ENCODE results near the gene KIF11. TPM values are rescaled to one million over a fixed set of nuclear protein-coding genes. Genes with fewer than 3 reads are reported as not detected.

KIF11 gene
- total RNA-seq, 2 donors from 2014 or later, result 36.5 to 55.7 TPM

GRCh38 chr10:92656266-92656961 is 63.5 kb downstream of the KIF11 start:
- peaks cover 41% of the 10 kb centered on the region for H3K36me3 ChIP-seq (ENCODE audit: control insufficient read depth, insufficient read depth, low read length)
- H3K27me3 ChIP-seq (ENCODE audit: control insufficient read depth, insufficient read depth, low read length, poor library complexity, severe bottlenecking), result no peaks in the 10 kb centered on the region
- no peak overlapping the region for H3K4me3 Mint-ChIP-seq
- no peaks in the 10 kb centered on the region for H3K4me1 Mint-ChIP-seq
- no peak for DNase-seq
- TF ChIP-seq CTCF (conservative IDR thresholded peaks at IDR 0.05), result no peak
- H3K9ac ChIP-seq (ENCODE audit: extremely low read depth, low read length, poor library complexity, severe bottlenecking), result no peak overlapping the region
- H3K36me3 Mint-ChIP-seq (ENCODE audit: low read depth), result peaks cover 22% of the 10 kb centered on the region
- H3K27ac ChIP-seq (ENCODE audit: low read depth, low read length), result no peak overlapping the region
- no peaks in the 10 kb centered on the region for H3K27me3 Mint-ChIP-seq (ENCODE audit: insufficient read depth)
- H3K9me3 Mint-ChIP-seq, result no peaks in the 10 kb centered on the region
- no peak overlapping the region for H3K27ac Mint-ChIP-seq
- H3K4me3 ChIP-seq (ENCODE audit: low read length), result no peak overlapping the region
- WGBS, 2 experiments (ENCODE audit: insufficient coverage in 1 of 2, insufficient read length in 1 of 2), result 96 to 97% methylated on average over 7 of the region's 7 CpGs
- no peaks in the 10 kb centered on the region for H3K4me1 ChIP-seq (ENCODE audit: control insufficient read depth, insufficient read depth, low read length)
- H3K9me3 ChIP-seq (ENCODE audit: control insufficient read depth, low read length), result peaks cover 4% of the 10 kb centered on the region

- H3K27ac Mint-ChIP-seq, result no peak overlapping the region
- DNase-seq, result no peak
- no peak overlapping the region for H3K4me3 ChIP-seq (ENCODE audit: low read length)
- no peak for TF ChIP-seq CTCF (conservative IDR thresholded peaks at IDR 0.05)
- H3K27me3 ChIP-seq (ENCODE audit: control insufficient read depth, insufficient read depth, low read length, poor library complexity, severe bottlenecking), result no peaks in the 10 kb centered on the region
- peaks cover 18% of the 10 kb centered on the region for H3K36me3 Mint-ChIP-seq (ENCODE audit: low read depth)
- no peaks in the 10 kb centered on the region for H3K27me3 Mint-ChIP-seq (ENCODE audit: insufficient read depth)
- H3K4me1 Mint-ChIP-seq, result no peaks in the 10 kb centered on the region
- peaks cover 5% of the 10 kb centered on the region for H3K9me3 ChIP-seq (ENCODE audit: control insufficient read depth, low read length)
- peaks cover 35% of the 10 kb centered on the region for H3K36me3 ChIP-seq (ENCODE audit: control insufficient read depth, insufficient read depth, low read length)
- H3K9ac ChIP-seq (ENCODE audit: extremely low read depth, low read length, poor library complexity, severe bottlenecking), result no peak overlapping the region
- no peak overlapping the region for H3K27ac ChIP-seq (ENCODE audit: low read depth, low read length)
- peaks cover 3% of the 10 kb centered on the region for H3K9me3 Mint-ChIP-seq
- no peak overlapping the region for H3K4me3 Mint-ChIP-seq
- H3K4me1 ChIP-seq (ENCODE audit: control insufficient read depth, insufficient read depth, low read length), result no peaks in the 10 kb centered on the region
- WGBS, 2 experiments (ENCODE audit: insufficient coverage in 1 of 2, insufficient read length in 1 of 2), result 96 to 100% methylated on average over 3 to 4 of the region's 5 CpGs
These were observed 64.1 kb downstream of the KIF11 start for GRCh38 chr10:92657024-92657423.

GRCh38 chr10:92662848-92663247 is 69.9 kb downstream of the KIF11 start:
- no peaks in the 10 kb centered on the region for H3K27me3 ChIP-seq (ENCODE audit: control insufficient read depth, insufficient read depth, low read length, poor library complexity, severe bottlenecking)
- H3K36me3 ChIP-seq (ENCODE audit: control insufficient read depth, insufficient read depth, low read length), result no peaks in the 10 kb centered on the region
- H3K9me3 Mint-ChIP-seq, result peaks cover 28% of the 10 kb centered on the region
- no peak for DNase-seq
- H3K27ac ChIP-seq (ENCODE audit: low read depth, low read length), result no peak overlapping the region
- TF ChIP-seq CTCF (conservative IDR thresholded peaks at IDR 0.05), result no peak
- no peaks in the 10 kb centered on the region for H3K36me3 Mint-ChIP-seq (ENCODE audit: low read depth)
- H3K27ac Mint-ChIP-seq, result no peak overlapping the region
- no peak overlapping the region for H3K4me3 Mint-ChIP-seq
- no peaks in the 10 kb centered on the region for H3K4me1 ChIP-seq (ENCODE audit: control insufficient read depth, insufficient read depth, low read length)
- no peak overlapping the region for H3K4me3 ChIP-seq (ENCODE audit: low read length)
- no peaks in the 10 kb centered on the region for H3K4me1 Mint-ChIP-seq
- H3K9me3 ChIP-seq (ENCODE audit: control insufficient read depth, low read length), result peaks cover 23% of the 10 kb centered on the region
- H3K27me3 Mint-ChIP-seq (ENCODE audit: insufficient read depth), result peaks cover under 1% of the 10 kb centered on the region
- H3K9ac ChIP-seq (ENCODE audit: extremely low read depth, low read length, poor library complexity, severe bottlenecking), result no peak overlapping the region
